DND-41 (cell line): ENCODE results near the gene SLC24A4.

Source experiments
- EZH2 ChIP-seq: IDR thresholded peaks from 3 replicates; pipeline ENCODE4 v1.6.1; 2012; ENCODE audit warnings: borderline replicate concordance, low read depth, mild to moderate bottlenecking, moderate library complexity, low read length, inconsistent platforms; ENCODE audit not compliant: severe bottlenecking
- TF ChIP-seq, protein P1 (sequence below): IDR thresholded peaks from 2 replicates; pipeline ENCODE4 v1.5.1; 2012; ENCODE audit warnings: borderline replicate concordance, low read length, moderate library complexity, mild to moderate bottlenecking; ENCODE audit not compliant: poor library complexity, severe bottlenecking; ENCODE audit errors: extremely low read depth

DNA sequence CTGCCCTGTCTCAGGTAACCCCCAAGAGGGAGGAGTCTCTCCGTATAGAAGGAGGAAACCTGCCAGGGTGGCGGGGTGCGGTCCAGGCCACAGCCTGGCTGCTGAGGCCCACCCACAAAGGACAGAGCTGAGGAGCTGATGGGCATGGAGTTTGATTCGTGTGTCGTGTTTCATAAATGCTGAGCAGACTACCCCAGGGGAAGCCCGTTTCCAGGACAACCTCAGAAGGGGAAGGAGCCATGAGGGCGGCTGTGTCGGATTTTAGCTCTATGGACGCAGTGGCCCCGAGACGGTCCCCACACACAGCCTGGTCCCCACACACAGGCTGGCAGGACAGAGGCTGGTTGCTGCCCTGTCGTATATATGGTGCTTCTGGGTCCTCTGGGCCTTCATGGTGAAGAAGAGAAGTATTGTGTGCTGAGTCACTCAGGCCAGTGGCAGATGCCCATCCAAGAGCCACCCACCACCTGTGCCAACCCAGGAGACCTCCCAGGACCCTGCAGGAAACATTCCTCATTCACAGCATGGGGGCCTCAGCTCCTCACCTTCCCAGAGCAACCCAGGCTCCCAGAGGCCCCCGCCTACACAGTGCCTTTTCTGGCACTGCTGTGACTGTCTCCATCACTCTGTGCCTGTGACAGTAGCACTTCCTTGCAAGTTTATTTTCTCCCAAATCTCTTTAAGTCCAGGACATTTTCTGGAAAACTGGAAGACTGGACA lies 127.5 kb downstream of the SLC24A4 start:
- TF ChIP-seq, protein P1, sequence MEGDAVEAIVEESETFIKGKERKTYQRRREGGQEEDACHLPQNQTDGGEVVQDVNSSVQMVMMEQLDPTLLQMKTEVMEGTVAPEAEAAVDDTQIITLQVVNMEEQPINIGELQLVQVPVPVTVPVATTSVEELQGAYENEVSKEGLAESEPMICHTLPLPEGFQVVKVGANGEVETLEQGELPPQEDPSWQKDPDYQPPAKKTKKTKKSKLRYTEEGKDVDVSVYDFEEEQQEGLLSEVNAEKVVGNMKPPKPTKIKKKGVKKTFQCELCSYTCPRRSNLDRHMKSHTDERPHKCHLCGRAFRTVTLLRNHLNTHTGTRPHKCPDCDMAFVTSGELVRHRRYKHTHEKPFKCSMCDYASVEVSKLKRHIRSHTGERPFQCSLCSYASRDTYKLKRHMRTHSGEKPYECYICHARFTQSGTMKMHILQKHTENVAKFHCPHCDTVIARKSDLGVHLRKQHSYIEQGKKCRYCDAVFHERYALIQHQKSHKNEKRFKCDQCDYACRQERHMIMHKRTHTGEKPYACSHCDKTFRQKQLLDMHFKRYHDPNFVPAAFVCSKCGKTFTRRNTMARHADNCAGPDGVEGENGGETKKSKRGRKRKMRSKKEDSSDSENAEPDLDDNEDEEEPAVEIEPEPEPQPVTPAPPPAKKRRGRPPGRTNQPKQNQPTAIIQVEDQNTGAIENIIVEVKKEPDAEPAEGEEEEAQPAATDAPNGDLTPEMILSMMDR = no peak
- TF ChIP-seq EZH2 = no peak
